ENCODE measurements around the gene PCDH9.

DNA sequence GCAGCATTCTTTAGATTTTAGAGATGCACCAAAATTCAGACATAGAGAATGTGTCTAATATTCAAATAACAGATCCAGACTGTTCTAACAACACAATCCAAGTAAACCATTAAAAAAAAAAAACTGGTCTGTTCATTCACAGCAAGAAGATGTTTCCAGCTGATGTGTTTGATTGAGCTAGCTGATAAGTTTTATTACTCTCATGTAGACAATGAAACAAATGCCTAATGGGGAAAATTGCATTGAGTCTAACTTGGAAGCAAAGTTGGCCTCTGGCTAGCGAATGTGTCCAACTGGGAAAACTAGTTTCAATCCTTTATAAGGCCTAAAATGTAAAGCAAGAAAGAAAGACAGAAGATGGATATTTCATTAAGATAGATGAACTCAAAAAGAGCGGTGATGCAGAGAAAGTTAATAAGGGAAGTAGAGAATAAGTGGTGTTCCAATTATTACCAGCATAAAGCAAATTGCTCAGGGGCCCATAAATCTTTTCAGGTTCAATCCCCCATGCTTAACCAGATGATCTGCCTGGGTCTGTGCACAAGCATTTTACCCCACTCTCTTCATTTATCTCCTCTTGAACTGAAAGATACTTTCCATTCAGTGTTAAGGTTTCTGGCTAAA lies 54.2 kb downstream of the PCDH9 start:
- TF ChIP-seq EZH2 (IDR thresholded peaks at IDR 0.05; ENCODE audit: insufficient read depth, poor library complexity, severe bottlenecking): no peak
- no peak for TF ChIP-seq EZH2phosphoT487 (IDR thresholded peaks at IDR 0.05; ENCODE audit: insufficient read depth, low read depth)
